ENCODE data around the gene C5orf22. TPM values are rescaled to one million over a fixed set of nuclear protein-coding genes. Genes with fewer than 3 reads are reported as not detected.

The C5orf22 gene
- total RNA-seq = 10 to 100 TPM; 14.1 to 21.7 TPM

GRCh38 chr5:31531888-31532547, at the start of gene C5orf22, which contains the start of gene DROSHA:
Gene C5orf22, plus strand, starts transcription at chr5:31532301. Its CDS starts 92 bp downstream, at chr5:31532393.
Gene DROSHA, minus strand, starts transcription at chr5:31532093. Its CDS starts 3,034 bp downstream, at chr5:31529059.
- peak within 1 kb of the TSS; percentile 100 for H3K4me3 Mint-ChIP-seq
- no peaks in the 10 kb centered on the region for H3K27me3 Mint-ChIP-seq
- no peaks in the 10 kb centered on the region for H3K9me3 Mint-ChIP-seq
- ATAC-seq (replicated peaks) = peak; percentile 98
- H3K36me3 Mint-ChIP-seq (ENCODE audit: low read depth) = peaks cover 86% of the 10 kb centered on the region
- H3K4me1 Mint-ChIP-seq = peaks cover 29% of the 10 kb centered on the region
- H3K27ac Mint-ChIP-seq = peak within 1 kb of the TSS; percentile 97

DNA sequence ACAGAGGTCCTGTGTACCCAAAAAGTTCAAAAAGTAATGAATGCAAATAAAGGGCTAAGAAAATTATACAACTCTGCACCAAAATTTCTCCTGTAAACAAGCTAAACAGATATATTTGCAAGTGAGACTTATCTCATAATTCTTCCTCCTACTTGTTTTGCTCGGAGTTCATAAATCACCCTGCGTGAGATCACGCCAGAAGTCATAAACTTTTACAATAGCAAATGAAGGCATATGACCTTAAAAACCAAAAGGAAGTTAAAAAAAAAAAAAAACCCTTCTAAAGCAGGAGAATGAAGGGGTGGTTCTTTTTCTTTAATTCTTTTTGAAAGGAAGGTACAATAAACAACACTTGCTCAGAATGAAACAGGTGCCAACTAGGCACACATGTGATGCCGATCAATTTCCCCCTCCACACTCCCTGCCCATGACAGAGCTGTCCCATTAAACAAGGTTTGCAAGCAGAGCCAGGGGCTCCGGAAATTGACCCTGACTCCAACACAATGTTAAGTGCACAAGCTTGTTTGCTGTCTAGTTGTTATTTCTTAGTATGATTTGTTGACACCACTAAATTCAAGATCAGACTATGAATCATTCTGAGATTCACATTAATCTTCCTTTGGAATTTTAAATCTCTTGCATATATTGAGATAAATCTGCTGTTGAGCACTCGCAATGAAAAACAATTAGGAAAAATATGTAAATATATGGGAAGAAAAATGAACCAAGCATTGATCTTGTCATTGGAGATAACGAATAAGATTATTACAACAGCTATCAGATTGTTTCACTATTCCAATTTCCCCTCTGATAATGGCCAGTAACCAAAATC, 46.5 kb upstream of the C5orf22 start:
- ATAC-seq (replicated peaks) = no peak
- Mint-ChIP-seq H3K36me3 (ENCODE audit: low read depth) (peaks cover 97% of the 10 kb centered on the region), H3K4me3 (no peak overlapping the region), H3K4me1 (peaks cover 4% of the 10 kb centered on the region), H3K9me3 (no peaks in the 10 kb centered on the region), H3K27me3 (no peaks in the 10 kb centered on the region), H3K27ac (no peak overlapping the region)

GRCh38 chr5:31486441-31486840, 45.7 kb upstream of the C5orf22 start:
- Mint-ChIP-seq H3K36me3 (ENCODE audit: low read depth) (peaks cover 97% of the 10 kb centered on the region), H3K4me1 (peaks cover 4% of the 10 kb centered on the region), H3K27ac (no peak overlapping the region)

GRCh38 chr5:31487506-31487905, 44.6 kb upstream of the C5orf22 start:
- Mint-ChIP-seq H3K4me3 (no peak overlapping the region), H3K27me3 (no peaks in the 10 kb centered on the region), H3K36me3 (ENCODE audit: low read depth) (peaks cover 97% of the 10 kb centered on the region), H3K9me3 (no peaks in the 10 kb centered on the region), H3K27ac (no peak overlapping the region), H3K4me1 (peaks cover 4% of the 10 kb centered on the region)
- ATAC-seq (replicated peaks) = no peak

More at GRCh38 chr5:31486441-31486840, 45.7 kb upstream of the C5orf22 start:
- Mint-ChIP-seq H3K9me3 (no peaks in the 10 kb centered on the region), H3K27me3 (no peaks in the 10 kb centered on the region), H3K4me3 (no peak overlapping the region)
- ATAC-seq (replicated peaks) = no peak

- Mint-ChIP-seq H3K36me3 (ENCODE audit: low read depth) (peaks cover 99% of the 10 kb centered on the region), H3K4me3 (no peak overlapping the region), H3K9me3 (no peaks in the 10 kb centered on the region), H3K4me1 (no peaks in the 10 kb centered on the region), H3K27me3 (no peaks in the 10 kb centered on the region), H3K27ac (no peak overlapping the region)
- ATAC-seq (replicated peaks) = no peak
Measured at GRCh38 chr5:31492869-31493268, 39.2 kb upstream of the C5orf22 start.

DNA sequence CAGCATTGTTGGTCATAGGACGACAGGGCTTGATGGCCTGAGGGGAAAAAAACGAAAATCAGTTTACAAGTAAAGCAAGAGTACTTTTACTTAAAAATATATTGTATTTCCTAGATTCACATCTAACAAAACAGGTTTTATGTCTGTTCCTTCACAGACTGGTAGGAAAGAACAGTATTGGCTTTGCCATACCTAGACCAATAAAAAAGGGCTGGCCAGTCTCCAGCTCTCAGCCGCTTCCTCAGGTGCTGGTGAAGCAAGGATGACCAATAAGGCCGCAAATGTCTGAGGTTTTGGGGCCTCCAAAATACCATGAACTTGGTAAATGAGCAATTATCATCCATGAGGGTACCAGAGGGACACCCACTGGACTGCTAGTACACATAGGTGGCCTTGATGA, 36.8 kb upstream of the C5orf22 start:
- H3K9me3 Mint-ChIP-seq = no peaks in the 10 kb centered on the region
- H3K36me3 Mint-ChIP-seq (ENCODE audit: low read depth) = peaks cover 99% of the 10 kb centered on the region
- H3K27ac Mint-ChIP-seq = no peak overlapping the region

DNA sequence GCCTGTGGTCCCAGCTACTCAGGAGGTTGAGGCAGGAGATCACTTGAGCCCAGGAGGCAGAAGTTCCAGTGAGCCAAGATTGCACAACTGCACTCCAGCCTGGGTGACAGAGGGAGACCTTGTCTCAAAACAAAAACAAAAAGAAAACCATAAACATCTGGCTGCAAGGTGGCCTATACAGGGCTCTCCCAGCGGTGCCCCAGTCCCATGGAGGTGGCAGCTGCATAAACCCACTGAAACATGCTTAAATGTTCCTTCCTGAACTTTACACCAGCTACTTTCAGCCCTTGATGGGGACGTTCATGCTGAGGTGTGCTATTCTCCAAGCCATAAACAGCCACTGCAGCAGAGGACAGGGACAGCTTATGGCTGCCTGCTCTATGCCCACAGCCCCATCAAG, 35.8 kb upstream of the C5orf22 start:
- H3K27ac Mint-ChIP-seq = no peak overlapping the region
- H3K9me3 Mint-ChIP-seq = no peaks in the 10 kb centered on the region
- no peak for ATAC-seq (replicated peaks)
- no peak overlapping the region for H3K4me3 Mint-ChIP-seq
- peaks cover 99% of the 10 kb centered on the region for H3K36me3 Mint-ChIP-seq (ENCODE audit: low read depth)
- no peaks in the 10 kb centered on the region for H3K4me1 Mint-ChIP-seq
- no peaks in the 10 kb centered on the region for H3K27me3 Mint-ChIP-seq

More for the DNA sequence above, 36.8 kb upstream of the C5orf22 start:
- Mint-ChIP-seq H3K4me3 (no peak overlapping the region), H3K4me1 (no peaks in the 10 kb centered on the region), H3K27me3 (no peaks in the 10 kb centered on the region)
- no peak for ATAC-seq (replicated peaks)

- H3K4me3 Mint-ChIP-seq = no peak overlapping the region
- H3K4me1 Mint-ChIP-seq = no peaks in the 10 kb centered on the region
- no peak overlapping the region for H3K27ac Mint-ChIP-seq
- peaks cover 99% of the 10 kb centered on the region for H3K36me3 Mint-ChIP-seq (ENCODE audit: low read depth)
- no peaks in the 10 kb centered on the region for H3K9me3 Mint-ChIP-seq
- H3K27me3 Mint-ChIP-seq = no peaks in the 10 kb centered on the region
- no peak for ATAC-seq (replicated peaks)
Measured at GRCh38 chr5:31496891-31497290, 35.2 kb upstream of the C5orf22 start.

- no peak overlapping the region for H3K27ac Mint-ChIP-seq
- H3K4me3 Mint-ChIP-seq = no peak overlapping the region
- H3K4me1 Mint-ChIP-seq = no peaks in the 10 kb centered on the region
- H3K9me3 Mint-ChIP-seq = no peaks in the 10 kb centered on the region
- peaks cover 99% of the 10 kb centered on the region for H3K36me3 Mint-ChIP-seq (ENCODE audit: low read depth)
- no peak for ATAC-seq (replicated peaks)
- H3K27me3 Mint-ChIP-seq = no peaks in the 10 kb centered on the region
Measured at GRCh38 chr5:31500256-31500655, 31.8 kb upstream of the C5orf22 start.

- no peak overlapping the region for H3K4me3 Mint-ChIP-seq
- ATAC-seq (replicated peaks) = no peak
- H3K9me3 Mint-ChIP-seq = no peaks in the 10 kb centered on the region
- H3K27ac Mint-ChIP-seq = no peak overlapping the region
- H3K36me3 Mint-ChIP-seq (ENCODE audit: low read depth) = peaks cover 100% of the 10 kb centered on the region
- no peaks in the 10 kb centered on the region for H3K27me3 Mint-ChIP-seq
- no peaks in the 10 kb centered on the region for H3K4me1 Mint-ChIP-seq
Measured at GRCh38 chr5:31502506-31502905, 29.6 kb upstream of the C5orf22 start.

DNA sequence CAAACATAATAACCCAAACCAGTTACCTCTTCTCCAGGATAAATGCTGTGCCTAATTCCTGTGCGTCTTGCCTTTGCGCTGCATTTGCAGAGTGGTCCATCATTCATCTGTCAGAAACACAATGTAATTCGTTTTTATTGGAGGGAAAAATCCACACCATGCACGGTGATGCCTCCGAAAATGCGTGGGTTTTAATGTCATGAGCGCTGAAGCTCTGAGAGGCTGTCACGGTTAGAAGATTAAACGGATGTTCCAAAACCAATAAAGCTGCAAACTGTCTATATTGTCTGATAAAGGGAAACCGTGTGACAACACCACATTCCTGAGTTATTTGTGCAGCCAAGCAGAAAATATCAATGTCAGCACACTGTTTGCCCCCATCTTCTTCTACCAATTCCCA, 27.6 kb upstream of the C5orf22 start:
- Mint-ChIP-seq H3K27ac (no peak overlapping the region), H3K27me3 (no peaks in the 10 kb centered on the region), H3K4me1 (no peaks in the 10 kb centered on the region), H3K4me3 (no peak overlapping the region), H3K36me3 (ENCODE audit: low read depth) (peaks cover 100% of the 10 kb centered on the region), H3K9me3 (no peaks in the 10 kb centered on the region)
- ATAC-seq (replicated peaks) = no peak

DNA sequence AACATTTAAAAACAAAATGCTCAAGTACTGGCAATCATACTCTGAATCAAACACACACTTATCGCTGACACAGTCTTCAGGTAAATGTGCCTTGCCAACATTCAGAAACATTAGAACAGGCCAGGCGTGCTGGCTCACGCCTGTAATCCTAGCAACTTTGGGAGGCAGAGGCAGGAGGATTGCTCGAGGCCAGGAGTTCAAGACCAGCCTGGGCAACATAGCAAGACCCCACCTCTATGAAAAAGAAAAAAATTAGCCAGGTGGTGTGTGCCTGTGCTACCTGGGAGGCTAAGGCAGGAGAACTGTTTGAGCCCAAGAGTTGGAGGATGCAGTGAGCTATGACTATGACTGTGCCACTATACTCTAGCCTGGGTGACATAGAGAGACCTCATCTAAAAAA, 20.8 kb upstream of the C5orf22 start:
- H3K36me3 Mint-ChIP-seq (ENCODE audit: low read depth) = peaks cover 100% of the 10 kb centered on the region
- no peak overlapping the region for H3K27ac Mint-ChIP-seq
- no peaks in the 10 kb centered on the region for H3K4me1 Mint-ChIP-seq
- no peaks in the 10 kb centered on the region for H3K27me3 Mint-ChIP-seq
- no peak for ATAC-seq (replicated peaks)
- no peaks in the 10 kb centered on the region for H3K9me3 Mint-ChIP-seq
- H3K4me3 Mint-ChIP-seq = no peak overlapping the region

- H3K27ac Mint-ChIP-seq = no peak overlapping the region
- no peak for ATAC-seq (replicated peaks)
- H3K4me1 Mint-ChIP-seq = no peaks in the 10 kb centered on the region
- no peaks in the 10 kb centered on the region for H3K9me3 Mint-ChIP-seq
- no peak overlapping the region for H3K4me3 Mint-ChIP-seq
- H3K27me3 Mint-ChIP-seq = no peaks in the 10 kb centered on the region
- peaks cover 74% of the 10 kb centered on the region for H3K36me3 Mint-ChIP-seq (ENCODE audit: low read depth)
Measured at GRCh38 chr5:31516802-31517201, 15.3 kb upstream of the C5orf22 start.

GRCh38 chr5:31523041-31523440, 9.1 kb upstream of the C5orf22 start:
- H3K27me3 Mint-ChIP-seq = no peaks in the 10 kb centered on the region
- no peak overlapping the region for H3K27ac Mint-ChIP-seq
- H3K9me3 Mint-ChIP-seq = no peaks in the 10 kb centered on the region
- peaks cover 10% of the 10 kb centered on the region for H3K4me1 Mint-ChIP-seq
- no peak overlapping the region for H3K4me3 Mint-ChIP-seq
- no peak for ATAC-seq (replicated peaks)
- H3K36me3 Mint-ChIP-seq (ENCODE audit: low read depth) = peaks cover 90% of the 10 kb centered on the region
